ENCODE results near the gene ADD1.
A peak's percentile ranks its signal among the peaks of the same experiment; 100 is the strongest.
"Not testable (repeated sequence)": the region's sequence is repeated elsewhere in the genome, so short reads cannot be mapped to it uniquely, and the experiment has no call there.

The ADD1 gene

DNA sequence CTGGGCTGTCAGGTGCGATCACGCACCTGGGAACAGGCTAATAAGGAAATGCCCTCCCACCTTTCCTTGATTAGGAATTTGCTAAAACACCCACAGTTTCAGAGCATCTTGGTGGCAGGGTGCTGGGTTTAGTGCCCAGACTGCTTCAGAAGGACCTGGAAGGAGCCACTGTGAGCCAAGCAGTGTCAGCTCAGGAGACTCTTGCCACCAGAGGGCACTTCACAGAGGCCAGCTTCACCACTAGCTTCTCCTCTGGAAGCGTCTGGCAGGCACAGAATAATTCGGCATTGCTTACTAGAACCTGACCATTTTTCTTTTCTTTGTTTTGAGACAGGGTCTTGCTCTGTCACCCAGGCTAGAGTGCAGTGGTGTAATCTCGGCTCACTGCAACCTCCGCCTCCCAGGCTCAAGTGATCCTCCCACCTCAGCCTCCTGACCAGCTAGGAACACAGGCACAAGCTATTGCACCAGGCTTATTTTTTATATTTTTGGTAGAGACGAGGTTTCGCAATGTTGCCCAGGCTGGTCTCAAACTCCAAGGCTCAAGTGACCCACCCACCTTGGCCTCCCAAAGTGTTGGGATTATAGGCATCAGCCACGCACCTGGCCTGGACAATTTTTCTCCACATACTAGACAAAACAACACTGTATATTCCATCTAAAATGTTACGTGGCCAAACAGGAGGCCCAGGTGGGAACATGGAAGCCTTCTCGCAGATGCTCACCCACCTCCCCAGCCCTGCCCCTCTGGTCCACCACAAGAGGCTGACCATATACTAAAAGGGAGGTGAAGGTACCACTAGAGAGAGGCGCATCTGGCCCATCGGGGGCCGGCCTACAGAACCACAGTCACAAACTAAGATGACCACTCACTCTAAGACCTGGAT is 105.5 kb downstream of the ADD1 start:
- H3K4me3 ChIP-seq (ENCODE audit: low read depth, low read length), result no peak overlapping the region
- TF ChIP-seq, protein P1, sequence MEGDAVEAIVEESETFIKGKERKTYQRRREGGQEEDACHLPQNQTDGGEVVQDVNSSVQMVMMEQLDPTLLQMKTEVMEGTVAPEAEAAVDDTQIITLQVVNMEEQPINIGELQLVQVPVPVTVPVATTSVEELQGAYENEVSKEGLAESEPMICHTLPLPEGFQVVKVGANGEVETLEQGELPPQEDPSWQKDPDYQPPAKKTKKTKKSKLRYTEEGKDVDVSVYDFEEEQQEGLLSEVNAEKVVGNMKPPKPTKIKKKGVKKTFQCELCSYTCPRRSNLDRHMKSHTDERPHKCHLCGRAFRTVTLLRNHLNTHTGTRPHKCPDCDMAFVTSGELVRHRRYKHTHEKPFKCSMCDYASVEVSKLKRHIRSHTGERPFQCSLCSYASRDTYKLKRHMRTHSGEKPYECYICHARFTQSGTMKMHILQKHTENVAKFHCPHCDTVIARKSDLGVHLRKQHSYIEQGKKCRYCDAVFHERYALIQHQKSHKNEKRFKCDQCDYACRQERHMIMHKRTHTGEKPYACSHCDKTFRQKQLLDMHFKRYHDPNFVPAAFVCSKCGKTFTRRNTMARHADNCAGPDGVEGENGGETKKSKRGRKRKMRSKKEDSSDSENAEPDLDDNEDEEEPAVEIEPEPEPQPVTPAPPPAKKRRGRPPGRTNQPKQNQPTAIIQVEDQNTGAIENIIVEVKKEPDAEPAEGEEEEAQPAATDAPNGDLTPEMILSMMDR (IDR thresholded peaks at IDR 0.05; ENCODE audit: insufficient read depth, low read depth, low read length, missing control alignments), result peak; percentile 41
- DNase-seq (ENCODE audit: low read depth), result peak; percentile 38

DNA sequence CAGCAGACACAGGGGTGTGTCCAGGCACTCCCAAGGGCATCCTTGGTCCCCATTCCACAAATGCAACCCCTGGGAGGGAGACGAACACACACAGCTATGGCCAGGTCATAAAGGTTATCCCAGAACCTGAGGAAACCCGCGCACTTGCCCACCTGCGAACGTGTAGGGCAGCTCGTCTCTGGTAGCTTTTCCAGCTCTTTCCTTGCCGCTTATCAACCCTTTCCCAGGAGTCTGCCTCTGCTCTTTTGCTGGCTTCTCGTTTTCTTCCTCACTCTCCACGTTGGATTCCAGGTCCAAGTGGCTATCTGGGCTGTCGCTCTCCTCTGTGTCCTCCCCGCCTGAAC is 106.1 kb downstream of the ADD1 start:
- H3K4me3 ChIP-seq (ENCODE audit: low read depth, low read length), result no peak overlapping the region
- TF ChIP-seq, protein P1 (IDR thresholded peaks at IDR 0.05; ENCODE audit: insufficient read depth, low read depth, low read length, missing control alignments), result no peak
- DNase-seq (ENCODE audit: low read depth), result no peak

DNA sequence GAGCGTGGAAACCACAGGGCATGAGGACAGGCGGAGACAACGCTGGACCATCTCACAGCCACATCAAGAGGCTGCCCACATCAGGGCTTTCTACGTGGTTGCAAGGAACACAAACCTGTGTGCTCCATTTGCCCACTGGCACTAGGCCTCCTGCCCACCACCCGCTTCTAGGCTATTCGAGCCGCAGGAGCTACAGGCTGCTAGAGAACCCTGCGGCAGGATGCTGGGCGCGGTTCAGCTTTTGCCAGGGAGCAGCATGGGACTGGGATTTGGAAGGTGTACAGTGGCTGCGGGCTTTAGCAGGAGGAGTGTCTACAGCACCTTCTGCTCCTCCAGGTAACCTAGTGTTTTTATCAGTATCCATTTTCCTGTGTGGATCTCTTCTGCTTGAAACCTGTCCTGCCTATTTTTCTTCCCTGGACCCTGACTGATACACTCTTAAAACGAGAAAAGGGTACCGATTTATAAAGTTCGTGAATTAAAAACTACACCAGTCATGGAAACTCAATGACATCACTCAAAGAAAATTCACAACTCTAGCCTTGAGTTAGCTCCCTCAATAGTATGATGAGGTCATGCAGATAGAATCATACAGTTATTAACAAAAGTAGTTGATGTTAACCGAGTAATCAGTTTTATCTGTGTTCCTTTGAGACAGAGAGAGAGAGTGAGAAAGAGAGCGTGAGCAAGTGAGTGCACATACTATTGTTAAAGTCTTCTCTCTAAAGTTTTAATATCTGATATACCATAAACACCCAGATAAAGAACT is 106.8 kb downstream of the ADD1 start:
- no peak for DNase-seq (ENCODE audit: low read depth)
- no peak overlapping the region for H3K4me3 ChIP-seq (ENCODE audit: low read depth, low read length)
- TF ChIP-seq, protein P1 (IDR thresholded peaks at IDR 0.05; ENCODE audit: insufficient read depth, low read depth, low read length, missing control alignments), result no peak

DNA sequence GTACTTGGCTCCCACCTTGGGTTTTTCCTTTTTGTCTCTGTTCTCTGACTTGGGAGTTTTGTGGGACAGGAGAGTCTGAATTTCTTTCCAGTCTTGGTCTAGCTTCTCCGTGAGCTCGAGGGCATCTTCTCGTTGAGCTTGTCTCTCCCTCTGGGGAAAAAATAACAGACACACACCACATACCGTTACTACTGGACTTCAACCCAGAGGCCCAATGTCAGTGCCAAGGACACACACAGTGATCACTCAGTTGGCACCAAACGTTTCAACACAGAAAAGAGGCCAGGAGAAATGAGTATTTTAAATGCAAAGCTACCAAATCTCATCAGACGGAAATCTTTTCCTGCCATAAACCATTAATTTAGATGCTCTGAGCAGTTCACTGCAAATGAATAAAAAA is 109.9 kb downstream of the ADD1 start:
- no peak for DNase-seq (ENCODE audit: low read depth)
- TF ChIP-seq, protein P1 (IDR thresholded peaks at IDR 0.05; ENCODE audit: insufficient read depth, low read depth, low read length, missing control alignments), result no peak

DNA sequence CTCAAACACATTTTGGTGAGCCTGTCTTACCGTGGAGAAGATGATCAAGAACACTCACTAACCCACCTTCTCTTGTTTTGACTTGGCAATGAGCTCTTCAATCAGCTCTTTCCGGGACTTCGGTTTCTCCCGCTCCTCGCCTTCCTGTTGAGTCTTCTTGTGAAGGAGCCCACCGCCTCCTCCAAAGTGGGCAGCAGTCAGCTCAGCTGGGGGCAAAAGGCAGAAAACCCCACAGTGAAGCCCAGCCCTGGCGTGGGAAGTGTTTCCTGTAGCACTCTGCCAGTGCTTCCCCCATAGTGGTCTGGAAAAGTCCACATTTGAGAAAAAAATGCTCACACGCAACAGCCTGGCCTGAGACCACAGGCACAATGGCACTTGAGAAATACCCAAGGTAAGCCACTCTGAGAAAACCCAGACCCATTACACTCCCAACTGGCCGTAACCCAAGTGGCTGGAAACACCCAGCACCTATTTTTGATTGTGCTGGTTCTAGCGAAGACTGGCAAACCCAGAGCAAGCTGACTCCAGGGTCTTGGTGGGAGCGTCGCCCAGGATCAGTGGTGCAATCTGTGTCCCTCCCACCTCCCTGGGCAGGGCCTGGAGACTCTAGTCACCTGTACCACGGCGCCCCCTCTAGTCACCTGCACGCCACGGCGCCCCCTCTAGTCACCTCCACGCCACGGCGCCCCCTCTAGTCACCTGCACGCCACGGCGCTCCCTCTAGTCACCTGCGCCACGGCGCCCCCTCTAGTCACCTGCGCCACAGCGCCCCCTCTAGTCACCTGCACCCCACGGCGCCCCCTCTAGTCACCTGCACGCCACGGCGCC is 110.9 kb downstream of the ADD1 start:
- H3K4me3 ChIP-seq (ENCODE audit: low read depth, low read length), result no peak overlapping the region
- TF ChIP-seq, protein P1 (IDR thresholded peaks at IDR 0.05; ENCODE audit: insufficient read depth, low read depth, low read length, missing control alignments), result peak; percentile 32
- peak; percentile 86 for DNase-seq (ENCODE audit: low read depth)

More for the DNA sequence above, 109.9 kb downstream of the ADD1 start:
- H3K4me3 ChIP-seq (ENCODE audit: low read depth, low read length), result no peak overlapping the region

DNA sequence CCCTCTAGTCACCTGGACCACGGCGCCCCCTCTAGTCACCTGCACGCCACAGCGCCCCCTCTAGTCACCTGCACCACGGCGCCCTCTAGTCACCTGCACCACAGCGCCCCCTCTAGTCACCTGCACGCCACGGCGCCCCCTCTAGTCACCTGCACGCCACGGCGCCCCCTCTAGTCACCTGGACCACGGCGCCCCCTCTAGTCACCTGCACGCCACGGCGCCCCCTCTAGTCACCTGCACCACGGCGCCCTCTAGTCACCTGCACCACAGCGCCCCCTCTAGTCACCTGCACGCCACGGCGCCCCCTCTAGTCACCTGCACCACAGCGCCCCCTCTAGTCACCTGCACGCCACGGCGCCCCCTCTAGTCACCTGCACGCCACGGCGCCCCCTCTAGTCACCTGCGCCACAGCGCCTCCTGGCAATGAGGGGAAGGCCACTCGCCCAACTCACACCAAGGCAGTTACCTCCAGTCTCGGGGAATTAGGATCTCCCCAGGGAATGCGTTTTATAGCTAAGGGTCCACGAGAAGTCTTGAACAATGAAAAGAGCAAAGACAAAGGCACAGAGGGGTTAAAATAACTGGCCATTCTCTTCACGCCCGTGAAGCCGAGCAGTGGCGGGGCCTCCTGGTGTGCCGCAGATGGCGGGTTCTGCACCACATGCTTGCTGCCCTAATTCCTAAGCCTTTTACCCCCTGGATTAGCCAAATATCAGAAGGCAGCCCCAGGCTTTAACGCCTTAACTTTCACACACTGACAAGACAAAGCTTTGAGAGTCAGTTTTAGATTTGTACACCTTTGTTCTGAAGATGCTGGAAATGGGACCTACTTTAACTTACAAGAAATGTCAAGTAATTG is 111.8 kb downstream of the ADD1 start:
- not testable (repeated sequence) for H3K4me3 ChIP-seq (ENCODE audit: low read depth, low read length); DNase-seq (ENCODE audit: low read depth)
- TF ChIP-seq, protein P1 (IDR thresholded peaks at IDR 0.05; ENCODE audit: insufficient read depth, low read depth, low read length, missing control alignments), result peak; percentile 12

All from GM12865 (cell line).